ENCODE results near the gene CEBPG.

The CEBPG gene

GRCh38 chr19:33373453-33374235, at the start of gene CEBPG:
TSS of gene CEBPG (plus strand) at chr19:33373709. CDS start at chr19:33379240, 5,531 bp downstream.
- peak; percentile 87 to 95 (median 88) for DNase-seq (ENCODE audit: low read depth in 2 of 3, low spot score in 1 of 3)

GRCh38 chr19:33324628-33325027, 48.9 kb upstream of the CEBPG start:
- DNase-seq (ENCODE audit: low read depth in 2 of 3, low spot score in 1 of 3): no peak

GRCh38 chr19:33325920-33326319, 47.6 kb upstream of the CEBPG start:
- no peak for DNase-seq (ENCODE audit: low read depth in 2 of 3, low spot score in 1 of 3)

- DNase-seq (ENCODE audit: low read depth in 2 of 3, low spot score in 1 of 3): no peak
Measured at GRCh38 chr19:33329060-33329459, 44.4 kb upstream of the CEBPG start.

GRCh38 chr19:33329736-33330135, 43.8 kb upstream of the CEBPG start:
- no peak for DNase-seq (ENCODE audit: low read depth in 2 of 3, low spot score in 1 of 3)

- no peak for DNase-seq (ENCODE audit: low read depth in 2 of 3, low spot score in 1 of 3)
Measured at GRCh38 chr19:33332248-33332647, 41.3 kb upstream of the CEBPG start.

- no peak for DNase-seq (ENCODE audit: low read depth in 2 of 3, low spot score in 1 of 3)
Measured at GRCh38 chr19:33333151-33333550, 40.4 kb upstream of the CEBPG start.

GRCh38 chr19:33333642-33334041, 39.9 kb upstream of the CEBPG start:
- no peak for DNase-seq (ENCODE audit: low read depth in 2 of 3, low spot score in 1 of 3)

- no peak for DNase-seq (ENCODE audit: low read depth in 2 of 3, low spot score in 1 of 3)
Measured at GRCh38 chr19:33334271-33334670, 39.2 kb upstream of the CEBPG start.

GRCh38 chr19:33335446-33335845, 38.1 kb upstream of the CEBPG start:
- DNase-seq (ENCODE audit: low read depth in 2 of 3, low spot score in 1 of 3): no peak

GRCh38 chr19:33339016-33339984, 34.2 kb upstream of the CEBPG start:
- no peak for DNase-seq (ENCODE audit: low read depth in 2 of 3, low spot score in 1 of 3)

- no peak for DNase-seq (ENCODE audit: low read depth in 2 of 3, low spot score in 1 of 3)
Measured at GRCh38 chr19:33340991-33341390, 32.5 kb upstream of the CEBPG start.

GRCh38 chr19:33343301-33343700, 30.2 kb upstream of the CEBPG start:
- DNase-seq (ENCODE audit: low read depth in 2 of 3, low spot score in 1 of 3): no peak

- DNase-seq (ENCODE audit: low read depth in 2 of 3, low spot score in 1 of 3): no peak
Measured at GRCh38 chr19:33343859-33344572, 29.5 kb upstream of the CEBPG start.

- no peak for DNase-seq (ENCODE audit: low read depth in 2 of 3, low spot score in 1 of 3)
Measured at GRCh38 chr19:33344573-33344925, 29.0 kb upstream of the CEBPG start.

GRCh38 chr19:33345163-33345562, 28.3 kb upstream of the CEBPG start:
- DNase-seq (ENCODE audit: low read depth in 2 of 3, low spot score in 1 of 3): no peak

GRCh38 chr19:33346665-33347064, 26.8 kb upstream of the CEBPG start:
- no peak for DNase-seq (ENCODE audit: low read depth in 2 of 3, low spot score in 1 of 3)

- no peak for DNase-seq (ENCODE audit: low read depth in 2 of 3, low spot score in 1 of 3)
Measured at GRCh38 chr19:33347300-33347699, 26.2 kb upstream of the CEBPG start.

- no peak for DNase-seq (ENCODE audit: low read depth in 2 of 3, low spot score in 1 of 3)
Measured at GRCh38 chr19:33348301-33349010, 25.1 kb upstream of the CEBPG start.

- no peak for DNase-seq (ENCODE audit: low read depth in 2 of 3, low spot score in 1 of 3)
Measured at GRCh38 chr19:33349319-33350289, 23.9 kb upstream of the CEBPG start.
